ENCODE results near the gene EFCAB8.
"Not testable (repeated sequence)": the region's sequence is repeated elsewhere in the genome, so short reads cannot be mapped to it uniquely, and the experiment has no call there.

Gene EFCAB8

GRCh38 chr20:32941155-32941885 is 82.6 kb downstream of the EFCAB8 start:
- no peaks in the 10 kb centered on the region for H3K27me3 ChIP-seq (ENCODE audit: low read depth, low read length)
- peaks cover 0 to 8% of the 10 kb centered on the region in 2 donors for H3K9me3 ChIP-seq (ENCODE audit: control insufficient read depth in 1 of 2, low read length in 2 of 2)
- no peak overlapping the region for H3K4me3 ChIP-seq (ENCODE audit: low read depth in 1 of 2, low read length in 2 of 2)
- no peak overlapping the region for H3K27ac ChIP-seq (ENCODE audit: low read length)
- H3K36me3 ChIP-seq (ENCODE audit: control insufficient read depth in 1 of 2, insufficient read depth in 2 of 2, low read length in 2 of 2), result no peaks in the 10 kb centered on the region
- H3K4me1 ChIP-seq (ENCODE audit: control insufficient read depth in 1 of 2, insufficient read depth in 2 of 2, low read length in 2 of 2), result no peaks in the 10 kb centered on the region

DNA sequence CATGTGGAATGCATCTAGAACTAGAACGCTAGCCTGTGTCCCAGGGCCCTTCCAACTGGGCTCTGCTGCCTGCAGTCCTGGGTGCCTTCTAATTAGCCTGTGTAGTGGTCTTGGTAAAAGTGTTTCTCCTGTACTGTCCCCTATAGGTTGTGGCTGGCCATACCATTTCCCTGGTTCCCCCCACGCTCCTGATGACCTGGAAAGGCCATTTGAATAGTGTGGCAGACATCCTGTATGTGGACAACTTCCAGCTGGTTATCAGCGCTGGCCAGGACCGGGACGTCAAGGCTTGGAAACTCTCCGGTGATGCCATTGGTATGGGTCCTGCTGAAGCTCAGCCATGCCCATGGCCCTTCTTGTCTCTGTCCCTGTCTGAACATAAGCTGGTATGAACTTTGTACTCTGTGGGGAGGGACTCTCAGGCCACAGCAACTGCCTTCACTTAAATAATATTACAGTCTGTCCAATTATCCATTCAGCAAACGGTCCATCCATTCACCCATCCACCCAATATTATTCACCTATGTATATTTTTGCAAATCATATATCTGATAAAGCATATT is 84.8 kb downstream of the EFCAB8 start:
- Histone ChIP-seq H3K27ac (ENCODE audit: low read length) (no peak overlapping the region), H3K4me3 (ENCODE audit: low read depth in 1 of 2, low read length in 2 of 2) (no peak overlapping the region)

DNA sequence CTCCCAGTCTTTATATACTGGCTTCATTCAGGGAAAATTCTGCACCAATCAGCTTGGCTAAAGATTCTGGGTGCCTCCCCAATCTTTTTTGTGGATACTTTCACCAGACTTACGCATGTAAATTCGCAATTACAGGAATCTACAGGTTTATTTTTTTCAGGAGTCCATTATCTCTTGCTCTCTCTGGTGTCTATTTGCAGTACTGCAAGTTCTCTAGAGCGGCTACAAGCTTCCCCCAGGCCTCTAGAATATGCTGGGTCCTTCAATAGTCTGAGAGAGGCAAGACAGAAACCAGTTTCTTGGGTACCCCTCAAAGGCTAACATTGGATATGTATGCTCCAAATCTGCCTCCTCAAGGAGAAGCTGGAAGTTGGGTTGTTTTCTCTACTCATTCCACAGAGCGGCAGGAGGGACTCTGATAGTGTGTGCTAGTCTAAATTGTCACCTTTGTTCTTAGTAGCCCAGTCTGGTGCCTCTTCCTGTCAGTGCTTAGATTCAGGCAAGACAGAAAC is 87.0 kb downstream of the EFCAB8 start:
- Histone ChIP-seq H3K4me3 (ENCODE audit: low read depth in 1 of 2, low read length in 2 of 2) (no peak overlapping the region), H3K4me1 (ENCODE audit: control insufficient read depth in 1 of 2, insufficient read depth in 2 of 2, low read length in 2 of 2) (no peaks in the 10 kb centered on the region), H3K27me3 (ENCODE audit: low read depth, low read length) (peaks cover 3% of the 10 kb centered on the region), H3K36me3 (ENCODE audit: control insufficient read depth in 1 of 2, insufficient read depth in 2 of 2, low read length in 2 of 2) (no peaks in the 10 kb centered on the region), H3K27ac (ENCODE audit: low read length) (no peak overlapping the region), H3K9me3 (ENCODE audit: control insufficient read depth in 1 of 2, low read length in 2 of 2) (peaks cover 0 to 8% of the 10 kb centered on the region in 2 donors)

More for the DNA sequence above, 84.8 kb downstream of the EFCAB8 start:
- Histone ChIP-seq H3K4me1 (ENCODE audit: control insufficient read depth in 1 of 2, insufficient read depth in 2 of 2, low read length in 2 of 2) (no peaks in the 10 kb centered on the region), H3K9me3 (ENCODE audit: control insufficient read depth in 1 of 2, low read length in 2 of 2) (peaks cover 0 to 8% of the 10 kb centered on the region in 2 donors), H3K27me3 (ENCODE audit: low read depth, low read length) (peaks cover 3% of the 10 kb centered on the region), H3K36me3 (ENCODE audit: control insufficient read depth in 1 of 2, insufficient read depth in 2 of 2, low read length in 2 of 2) (no peaks in the 10 kb centered on the region)

- peaks cover 0 to 8% of the 10 kb centered on the region in 2 donors for H3K9me3 ChIP-seq (ENCODE audit: control insufficient read depth in 1 of 2, low read length in 2 of 2)
- no peak overlapping the region for H3K27ac ChIP-seq (ENCODE audit: low read length)
- no peaks in the 10 kb centered on the region for H3K36me3 ChIP-seq (ENCODE audit: control insufficient read depth in 1 of 2, insufficient read depth in 2 of 2, low read length in 2 of 2)
- H3K4me3 ChIP-seq (ENCODE audit: low read depth in 1 of 2, low read length in 2 of 2), result no peak overlapping the region
- peaks cover 3% of the 10 kb centered on the region for H3K27me3 ChIP-seq (ENCODE audit: low read depth, low read length)
- H3K4me1 ChIP-seq (ENCODE audit: control insufficient read depth in 1 of 2, insufficient read depth in 2 of 2, low read length in 2 of 2), result no peaks in the 10 kb centered on the region
Observed at GRCh38 chr20:32946629-32947028, 87.9 kb downstream of the EFCAB8 start.

DNA sequence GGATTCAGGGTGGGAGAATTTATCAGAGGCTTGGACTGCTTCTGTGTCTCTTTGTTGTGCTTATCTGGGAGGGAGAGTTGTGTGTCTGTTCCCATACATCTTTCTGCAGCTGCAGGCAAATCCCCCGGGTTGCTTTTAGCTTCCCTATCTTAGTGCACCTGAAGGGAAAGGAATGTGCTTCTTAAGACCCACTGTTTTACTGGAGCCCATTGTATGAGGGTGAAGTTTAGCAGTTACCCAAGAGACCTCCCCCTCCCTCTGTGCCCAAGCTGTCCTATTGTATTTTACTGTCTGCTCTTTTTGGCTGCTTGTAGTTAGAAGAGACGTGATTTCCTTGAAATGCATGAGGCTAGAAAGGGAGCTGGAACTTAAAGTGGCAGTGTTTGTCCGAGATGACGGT is 91.8 kb downstream of the EFCAB8 start:
- H3K4me1 ChIP-seq (ENCODE audit: control insufficient read depth in 1 of 2, insufficient read depth in 2 of 2, low read length in 2 of 2); H3K4me3 ChIP-seq (ENCODE audit: low read depth in 1 of 2, low read length in 2 of 2); H3K36me3 ChIP-seq (ENCODE audit: control insufficient read depth in 1 of 2, insufficient read depth in 2 of 2, low read length in 2 of 2); H3K27me3 ChIP-seq (ENCODE audit: low read depth, low read length); H3K27ac ChIP-seq (ENCODE audit: low read length): not testable (repeated sequence)
- peaks cover 0 to 11% of the 10 kb centered on the region in 2 donors for H3K9me3 ChIP-seq (ENCODE audit: control insufficient read depth in 1 of 2, low read length in 2 of 2)

DNA sequence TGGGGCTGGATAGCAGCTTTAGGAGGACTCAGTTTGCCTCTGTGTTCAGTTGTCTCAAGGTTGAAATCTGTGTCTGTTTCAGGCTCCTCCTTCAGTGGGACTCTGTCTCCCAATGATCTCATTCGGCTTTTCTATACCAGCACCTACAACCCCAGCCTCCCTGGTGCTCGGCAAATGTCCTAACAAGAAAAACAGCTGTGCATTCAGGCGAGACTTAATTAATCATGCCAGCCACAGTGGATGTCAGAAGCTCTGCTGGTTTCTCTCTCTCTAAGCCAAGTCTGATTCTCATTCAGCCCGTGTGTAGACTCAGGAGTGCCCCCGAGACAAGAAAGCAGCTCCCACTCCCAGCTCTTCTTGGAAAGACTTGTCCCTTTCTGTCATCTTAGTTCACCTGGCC is 98.7 kb downstream of the EFCAB8 start:
- H3K27ac ChIP-seq (ENCODE audit: low read length), result no peak overlapping the region
- H3K36me3 ChIP-seq (ENCODE audit: control insufficient read depth in 1 of 2, insufficient read depth in 2 of 2, low read length in 2 of 2), result no peaks in the 10 kb centered on the region
- no peak overlapping the region for H3K4me3 ChIP-seq (ENCODE audit: low read depth in 1 of 2, low read length in 2 of 2)
- H3K9me3 ChIP-seq (ENCODE audit: control insufficient read depth in 1 of 2, low read length in 2 of 2), result peaks cover 6 to 24% of the 10 kb centered on the region in 2 donors
- H3K27me3 ChIP-seq (ENCODE audit: low read depth, low read length), result no peaks in the 10 kb centered on the region
- H3K4me1 ChIP-seq (ENCODE audit: control insufficient read depth in 1 of 2, insufficient read depth in 2 of 2, low read length in 2 of 2), result no peaks in the 10 kb centered on the region

DNA sequence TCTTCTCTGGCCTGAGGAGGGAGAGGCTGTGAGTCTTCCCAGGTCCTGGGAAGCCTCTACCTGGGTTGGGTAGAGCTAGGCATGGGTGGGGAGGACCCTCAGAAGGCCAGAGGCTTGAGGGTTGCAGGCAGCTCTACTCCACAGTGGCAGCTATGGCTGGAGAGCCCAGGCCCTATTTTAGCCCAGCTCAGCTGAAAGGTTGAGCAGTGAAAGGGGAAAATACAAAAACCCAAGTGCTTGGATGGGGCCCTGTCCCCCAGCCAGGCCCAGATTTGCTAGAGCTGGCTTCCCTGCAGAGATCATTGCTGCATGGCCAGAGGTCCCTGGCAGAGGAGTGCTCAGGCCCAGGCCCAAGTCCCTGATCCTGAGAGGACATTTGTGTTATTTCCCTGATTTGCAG is 99.9 kb downstream of the EFCAB8 start:
- Histone ChIP-seq H3K9me3 (ENCODE audit: control insufficient read depth in 1 of 2, low read length in 2 of 2) (peaks cover 6 to 24% of the 10 kb centered on the region in 2 donors), H3K4me3 (ENCODE audit: low read depth in 1 of 2, low read length in 2 of 2) (no peak overlapping the region), H3K4me1 (ENCODE audit: control insufficient read depth in 1 of 2, insufficient read depth in 2 of 2, low read length in 2 of 2) (no peaks in the 10 kb centered on the region), H3K27ac (ENCODE audit: low read length) (no peak overlapping the region), H3K27me3 (ENCODE audit: low read depth, low read length) (no peaks in the 10 kb centered on the region), H3K36me3 (ENCODE audit: control insufficient read depth in 1 of 2, insufficient read depth in 2 of 2, low read length in 2 of 2) (no peaks in the 10 kb centered on the region)

GRCh38 chr20:32959351-32960221 is 100.9 kb downstream of the EFCAB8 start:
- H3K36me3 ChIP-seq (ENCODE audit: control insufficient read depth in 1 of 2, insufficient read depth in 2 of 2, low read length in 2 of 2), result no peaks in the 10 kb centered on the region
- no peak overlapping the region for H3K4me3 ChIP-seq (ENCODE audit: low read depth in 1 of 2, low read length in 2 of 2)
- H3K4me1 ChIP-seq (ENCODE audit: control insufficient read depth in 1 of 2, insufficient read depth in 2 of 2, low read length in 2 of 2), result no peaks in the 10 kb centered on the region
- H3K27ac ChIP-seq (ENCODE audit: low read length), result no peak overlapping the region
- H3K9me3 ChIP-seq (ENCODE audit: control insufficient read depth in 1 of 2, low read length in 2 of 2), result peaks cover 6 to 16% of the 10 kb centered on the region in 2 donors
- no peaks in the 10 kb centered on the region for H3K27me3 ChIP-seq (ENCODE audit: low read depth, low read length)

DNA sequence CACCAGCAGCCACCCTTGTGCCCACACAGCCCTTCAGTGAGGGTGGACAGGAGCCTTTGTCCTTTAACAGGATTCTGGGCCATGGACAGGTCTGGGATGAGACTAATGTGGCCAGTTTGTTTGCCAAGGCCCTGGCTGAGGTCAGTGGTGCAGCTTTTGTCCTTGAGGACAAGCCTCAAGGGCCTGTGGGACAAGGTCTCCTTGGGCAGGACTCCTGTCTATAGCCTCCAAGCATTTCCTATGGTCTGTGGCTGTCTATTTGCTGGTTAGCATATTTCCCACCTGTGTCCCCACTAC is 101.4 kb downstream of the EFCAB8 start:
- Histone ChIP-seq H3K27me3 (ENCODE audit: low read depth, low read length) (no peaks in the 10 kb centered on the region), H3K36me3 (ENCODE audit: control insufficient read depth in 1 of 2, insufficient read depth in 2 of 2, low read length in 2 of 2) (no peaks in the 10 kb centered on the region), H3K9me3 (ENCODE audit: control insufficient read depth in 1 of 2, low read length in 2 of 2) (peaks cover 6 to 14% of the 10 kb centered on the region in 2 donors), H3K4me3 (ENCODE audit: low read depth in 1 of 2, low read length in 2 of 2) (no peak overlapping the region), H3K27ac (ENCODE audit: low read length) (no peak overlapping the region), H3K4me1 (ENCODE audit: control insufficient read depth in 1 of 2, insufficient read depth in 2 of 2, low read length in 2 of 2) (no peaks in the 10 kb centered on the region)

DNA sequence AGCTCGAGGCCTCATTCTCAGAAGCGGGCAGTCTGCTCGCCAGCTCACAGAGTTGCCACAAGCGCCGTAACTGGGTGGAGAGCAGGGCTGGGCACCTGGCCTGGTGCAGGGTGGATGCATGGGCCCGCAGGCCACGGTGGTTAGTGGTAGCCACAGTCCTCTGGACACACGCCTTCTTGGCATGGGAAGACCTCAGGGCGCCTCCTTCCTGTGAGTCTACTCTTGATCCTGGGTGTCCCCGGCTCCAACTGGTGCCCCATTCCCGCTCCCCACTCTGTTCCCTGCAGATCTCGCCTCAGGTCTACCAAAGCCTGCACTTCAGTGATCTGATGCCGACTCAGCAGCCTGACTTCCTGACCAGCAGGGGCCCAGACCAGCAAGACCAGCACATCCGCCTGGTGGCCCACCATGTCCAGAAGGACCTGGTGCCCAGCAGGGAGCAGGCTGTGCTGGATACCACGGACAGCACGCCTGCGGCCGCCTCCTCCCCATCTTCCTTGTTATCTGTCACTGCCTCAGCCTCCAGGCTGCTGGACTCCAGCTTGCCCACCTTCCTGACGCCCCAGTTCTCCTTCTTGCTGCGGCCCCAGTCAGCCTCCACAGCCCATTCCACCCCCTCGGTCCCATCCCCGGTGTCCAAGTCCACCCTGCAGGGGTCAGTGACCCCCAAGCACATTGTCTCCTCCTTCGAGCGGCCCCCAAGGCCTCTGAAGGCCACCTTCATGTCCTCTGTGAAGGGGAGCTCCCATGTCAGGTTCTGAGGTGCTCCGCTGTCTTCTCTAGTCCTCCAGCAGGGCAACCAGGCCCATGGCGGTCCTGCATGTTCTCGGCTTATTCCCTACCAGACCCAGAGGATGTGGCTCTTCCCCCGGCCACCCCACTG is 102.4 kb downstream of the EFCAB8 start:
- Histone ChIP-seq H3K36me3 (ENCODE audit: control insufficient read depth in 1 of 2, insufficient read depth in 2 of 2, low read length in 2 of 2) (no peaks in the 10 kb centered on the region), H3K27me3 (ENCODE audit: low read depth, low read length) (no peaks in the 10 kb centered on the region), H3K9me3 (ENCODE audit: control insufficient read depth in 1 of 2, low read length in 2 of 2) (peaks cover 6 to 13% of the 10 kb centered on the region in 2 donors), H3K4me1 (ENCODE audit: control insufficient read depth in 1 of 2, insufficient read depth in 2 of 2, low read length in 2 of 2) (no peaks in the 10 kb centered on the region), H3K4me3 (ENCODE audit: low read depth in 1 of 2, low read length in 2 of 2) (no peak overlapping the region), H3K27ac (ENCODE audit: low read length) (no peak overlapping the region)
